Neuronal stem cell (in vitro differentiated cells): ENCODE measurements around the gene NPY4R2.
"Not testable (repeated sequence)": the region's sequence is repeated elsewhere in the genome, so short reads cannot be mapped to it uniquely, and the experiment has no call there.

Experiments
- DNase-seq: peaks from one replicate; pipeline ENCODE4 v3.0.0-alpha.2; 2013; ENCODE audit warnings: low spot score
- H2AFZ ChIP-seq: one replicate; pipeline ENCODE4 v1.6.1; 2013; ENCODE audit warnings: mild to moderate bottlenecking, low read length, inconsistent platforms
- H2AK5ac ChIP-seq: 2 replicates; pipeline ENCODE4 v1.6.1; 2013; ENCODE audit warnings: low read depth, mild to moderate bottlenecking, inconsistent platforms, low read length, moderate library complexity, mixed read lengths
- H2BK120ac ChIP-seq: 2 replicates; pipeline ENCODE4 v1.6.1; 2013; ENCODE audit warnings: low read depth, mild to moderate bottlenecking, inconsistent platforms, low read length, moderate library complexity, mixed read lengths
- H2BK12ac ChIP-seq: one replicate; pipeline ENCODE4 v1.6.1; 2013; ENCODE audit warnings: low read length, inconsistent platforms
- H2BK15ac ChIP-seq: 2 replicates; pipeline ENCODE4 v1.6.1; 2013; ENCODE audit warnings: mild to moderate bottlenecking, low read length, inconsistent platforms, mixed read lengths
- H2BK5ac ChIP-seq: one replicate; pipeline ENCODE4 v1.6.1; 2013; ENCODE audit warnings: inconsistent platforms, mild to moderate bottlenecking, low read length, moderate library complexity
- H3K14ac ChIP-seq: one replicate; pipeline ENCODE4 v1.6.1; 2013; ENCODE audit warnings: low read length, inconsistent platforms
- H3K18ac ChIP-seq: 2 replicates; pipeline ENCODE4 v1.6.1; 2013; ENCODE audit warnings: low read length, inconsistent platforms
- H3K23ac ChIP-seq: 2 replicates; pipeline ENCODE4 v1.6.1; 2013; ENCODE audit warnings: low read depth, mild to moderate bottlenecking, mixed read lengths, low read length, inconsistent platforms; ENCODE audit not compliant: poor library complexity
- H3K27ac ChIP-seq: replicated peaks from 3 replicates; pipeline ENCODE4 v1.5.1; 2013; ENCODE audit warnings: low read length, inconsistent platforms
- H3K27me3 ChIP-seq, 3 experiments: 2 replicates each; pipeline ENCODE4 v1.6.1; 2013; ENCODE audit warnings: low read length in 3 of 3, mild to moderate bottlenecking in 2 of 3, inconsistent platforms in 1 of 3, low read depth in 1 of 3, mixed read lengths in 1 of 3, moderate library complexity in 1 of 3; ENCODE audit not compliant: control insufficient read depth in 3 of 3, insufficient read depth in 3 of 3
- H3K36me3 ChIP-seq, 2 donors: replicated peaks in 1 of 2; 2 replicates each; pipeline ENCODE4 v1.6.1; 2013; ENCODE audit warnings: low read length in 2 of 2; ENCODE audit not compliant: control insufficient read depth in 2 of 2, insufficient read depth in 2 of 2
- H3K4ac ChIP-seq: 2 replicates; pipeline ENCODE4 v1.6.1; 2013; ENCODE audit warnings: inconsistent platforms, mild to moderate bottlenecking, low read length, moderate library complexity
- H3K4me1 ChIP-seq, 2 donors: 1 replicate in 1 of 2; 2 replicates in 1 of 2; pipeline ENCODE4 v1.6.1; 2013; ENCODE audit warnings: low read length in 2 of 2, low read depth in 1 of 2; ENCODE audit not compliant: control insufficient read depth in 2 of 2, insufficient read depth in 1 of 2
- H3K4me2 ChIP-seq: one replicate; pipeline ENCODE4 v1.6.1; 2013; ENCODE audit warnings: mild to moderate bottlenecking, low read length, inconsistent platforms; ENCODE audit not compliant: insufficient read depth, poor library complexity, severe bottlenecking
- H3K4me3 ChIP-seq, 2 donors: 2 replicates each; pipeline ENCODE4 v1.5.1; 2013; ENCODE audit warnings: low read length in 2 of 2, mild to moderate bottlenecking in 2 of 2, inconsistent platforms in 1 of 2, moderate library complexity in 1 of 2
- H3K79me1 ChIP-seq: one replicate; pipeline ENCODE4 v1.6.1; 2013; ENCODE audit warnings: low read depth, mild to moderate bottlenecking, inconsistent platforms, low read length, moderate library complexity
- H3K9ac ChIP-seq: one replicate; pipeline ENCODE4 v1.6.1; 2013; ENCODE audit warnings: mild to moderate bottlenecking, low read depth, low read length, inconsistent platforms; ENCODE audit not compliant: poor library complexity
- H3K9me3 ChIP-seq, 2 donors: replicated peaks in 1 of 2; 2 replicates each; pipeline versions ENCODE3 to v1.6.1; 2013; ENCODE audit warnings: low read length in 2 of 2, mild to moderate bottlenecking in 2 of 2, inconsistent platforms in 1 of 2, low read depth in 1 of 2, mixed read lengths in 1 of 2, moderate library complexity in 1 of 2; ENCODE audit not compliant: control insufficient read depth in 2 of 2, insufficient read depth in 1 of 2
- H4K8ac ChIP-seq: one replicate; pipeline ENCODE4 v1.6.1; 2013; ENCODE audit warnings: low read depth, mild to moderate bottlenecking, inconsistent platforms, low read length, moderate library complexity
- H4K91ac ChIP-seq: one replicate; pipeline ENCODE4 v1.6.1; 2013; ENCODE audit warnings: low read length, low read depth, mild to moderate bottlenecking, inconsistent platforms; ENCODE audit not compliant: poor library complexity
- WGBS, 2 donors: extraction: QIAGEN DNeasy Blood & Tissue Kit; methylation state at CpG; one replicate each; pipeline ENCODE4 v1.1.7; 2013; ENCODE audit warnings: missing lambda C conversion rate in 2 of 2, mixed read lengths in 1 of 2; ENCODE audit not compliant: insufficient read length in 2 of 2, insufficient replicate concordance in 1 of 2; ENCODE audit errors: extremely low coverage in 2 of 2; 5-methylcytosine and 5-hydroxymethylcytosine counted together

The NPY4R2 gene

DNA sequence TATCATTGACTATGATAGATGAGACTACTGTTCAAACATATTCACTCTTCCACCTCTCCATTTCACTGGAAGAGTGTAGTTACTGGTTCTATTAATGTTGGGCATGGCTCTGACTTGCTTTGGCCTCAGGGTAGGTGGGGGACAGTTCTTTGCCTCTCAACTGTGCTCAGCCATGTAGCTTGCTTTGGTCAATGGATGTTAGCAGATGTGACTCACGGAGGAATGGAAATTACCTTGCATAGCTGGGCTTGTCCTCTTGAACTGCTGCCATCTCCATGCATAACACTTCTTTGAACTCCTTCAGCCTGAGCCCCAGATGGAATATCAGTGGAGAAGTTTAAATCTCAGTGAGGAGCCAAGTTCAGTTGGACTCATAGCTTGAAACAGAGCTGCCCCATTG is 9.1 kb upstream of the NPY4R2 start:
- H2AK5ac ChIP-seq, H2BK15ac ChIP-seq, H3K23ac ChIP-seq, H4K8ac ChIP-seq, H2BK12ac ChIP-seq, H3K36me3 ChIP-seq, H3K4ac ChIP-seq, H3K9me3 ChIP-seq, DNase-seq, H3K79me1 ChIP-seq, H3K27me3 ChIP-seq, H3K9ac ChIP-seq, H2BK120ac ChIP-seq, H2BK5ac ChIP-seq, H3K27ac ChIP-seq, H3K14ac ChIP-seq, H3K18ac ChIP-seq, H3K4me1 ChIP-seq, H3K4me3 ChIP-seq, H2AFZ ChIP-seq, H3K4me2 ChIP-seq, H4K91ac ChIP-seq: not testable (repeated sequence)
- no CpG with 5 or more reads among the region's 1 CpG for WGBS, 2 donors

DNA sequence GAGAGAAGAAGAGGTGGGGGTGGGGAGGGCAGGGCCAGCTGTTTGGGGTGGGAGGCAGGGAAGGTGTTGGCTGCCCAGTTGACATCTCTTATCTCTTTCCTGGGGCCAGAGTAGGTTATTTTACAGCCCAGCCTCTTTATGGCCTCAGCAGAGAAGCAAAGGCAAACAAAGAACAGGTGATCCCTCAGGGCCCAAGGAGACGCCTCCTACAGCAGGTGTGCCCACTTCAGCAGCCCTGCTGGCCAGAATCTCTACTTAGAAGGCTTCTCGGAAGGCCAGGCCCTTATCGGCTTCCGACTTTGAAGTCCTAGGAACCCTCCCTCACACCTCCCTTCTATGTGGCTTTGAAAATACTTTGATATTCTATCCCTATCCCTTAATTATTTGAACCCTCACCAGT is 8.0 kb upstream of the NPY4R2 start:
- H4K8ac ChIP-seq, result not testable (repeated sequence)

DNA sequence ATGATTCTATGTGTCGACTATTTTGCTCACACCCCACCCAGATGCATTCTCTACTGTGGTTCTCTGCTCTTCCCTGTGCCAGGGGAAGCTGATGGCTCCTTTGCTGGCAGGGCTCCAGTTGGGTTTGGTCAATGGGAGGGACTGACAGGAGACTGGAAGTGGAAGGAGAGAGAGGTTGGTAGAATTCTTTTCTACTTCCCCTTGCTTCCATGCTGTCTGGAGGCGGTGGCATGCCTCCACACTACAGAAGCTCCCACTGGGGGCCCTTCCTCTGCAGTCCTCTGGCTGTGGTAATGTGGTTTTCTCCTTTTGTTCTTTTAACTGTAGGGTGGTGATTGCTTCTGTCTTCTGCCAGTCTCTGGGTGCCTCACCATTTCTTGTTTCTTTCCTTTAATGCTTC is 4.4 kb upstream of the NPY4R2 start:
- not testable (repeated sequence) for H3K36me3 ChIP-seq, H4K8ac ChIP-seq, H2BK15ac ChIP-seq, H2BK5ac ChIP-seq, H3K14ac ChIP-seq, H3K4me1 ChIP-seq, H3K4me2 ChIP-seq, DNase-seq, H2BK12ac ChIP-seq, H2AFZ ChIP-seq, H3K4me3 ChIP-seq, H2AK5ac ChIP-seq, H3K9me3 ChIP-seq, H3K79me1 ChIP-seq, H2BK120ac ChIP-seq, H3K18ac ChIP-seq, H3K4ac ChIP-seq, H3K9ac ChIP-seq, H3K27ac ChIP-seq, H3K27me3 ChIP-seq, H3K23ac ChIP-seq, H4K91ac ChIP-seq
- WGBS, 2 donors, result no CpG with 5 or more reads among the region's 2 CpGs

More for the DNA sequence above, 8.0 kb upstream of the NPY4R2 start:
- WGBS, 2 donors, result no CpG with 5 or more reads among the region's 4 CpGs
- not testable (repeated sequence) for H2BK15ac ChIP-seq, H3K79me1 ChIP-seq, DNase-seq, H2AFZ ChIP-seq, H3K9me3 ChIP-seq, H3K27me3 ChIP-seq, H3K4me3 ChIP-seq, H2BK120ac ChIP-seq, H3K4ac ChIP-seq, H3K27ac ChIP-seq, H3K4me1 ChIP-seq, H2BK5ac ChIP-seq, H2BK12ac ChIP-seq, H3K9ac ChIP-seq, H4K91ac ChIP-seq, H3K23ac ChIP-seq, H3K4me2 ChIP-seq, H3K36me3 ChIP-seq, H2AK5ac ChIP-seq, H3K18ac ChIP-seq, H3K14ac ChIP-seq

DNA sequence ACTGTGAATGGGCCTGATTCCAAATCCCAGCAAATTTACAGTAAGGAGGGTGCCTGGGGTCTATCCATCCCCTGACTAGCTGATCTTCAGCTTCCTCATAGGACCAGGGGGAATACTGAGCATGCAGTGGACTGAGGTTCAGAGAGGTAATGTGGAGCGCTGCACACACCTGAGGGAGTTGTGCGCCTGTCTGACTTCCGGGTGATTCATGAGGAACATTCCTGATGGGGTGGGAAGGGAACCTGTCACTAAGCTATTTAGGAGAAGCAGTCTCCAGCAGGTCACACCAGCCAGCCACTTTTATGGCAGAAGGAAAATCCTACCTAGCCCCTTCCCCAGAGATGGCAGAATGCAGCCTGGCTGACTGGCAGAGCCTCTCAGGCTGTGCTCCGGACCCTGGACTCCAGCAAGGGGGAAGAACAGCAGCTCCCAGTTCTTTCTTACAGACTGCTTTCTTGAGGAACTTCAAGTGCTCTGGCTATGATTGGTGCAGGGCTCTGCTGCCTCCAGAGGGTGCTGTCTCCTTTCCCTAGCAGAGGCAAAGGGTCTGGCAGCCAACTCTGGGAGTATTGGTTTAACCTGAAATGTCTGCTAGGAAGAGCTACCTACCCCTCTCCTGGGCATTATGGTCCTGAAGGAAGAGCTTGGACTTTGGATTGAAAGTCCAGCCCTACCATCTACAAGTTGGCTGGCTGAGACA is 2.5 kb upstream of the NPY4R2 start:
- H2BK5ac ChIP-seq, H3K14ac ChIP-seq, H4K8ac ChIP-seq, H3K79me1 ChIP-seq, H2AFZ ChIP-seq, H4K91ac ChIP-seq, H2AK5ac ChIP-seq, H3K36me3 ChIP-seq, H3K9me3 ChIP-seq, H2BK120ac ChIP-seq, H3K27me3 ChIP-seq, H2BK12ac ChIP-seq, H3K4me3 ChIP-seq, H3K18ac ChIP-seq, H3K9ac ChIP-seq, H3K4ac ChIP-seq, H2BK15ac ChIP-seq, H3K4me1 ChIP-seq, H3K23ac ChIP-seq, H3K27ac ChIP-seq, H3K4me2 ChIP-seq, DNase-seq: not testable (repeated sequence)
- no CpG with 5 or more reads among the region's 4 CpGs for WGBS, 2 donors
